Astrocyte of the spinal cord (primary cell): Measurements from ENCODE around the gene CD5L.

Experiments used
- DNase-seq: peaks from one replicate; pipeline ENCODE4 v3.0.0; 2011; ENCODE audit warnings: low read depth, low spot score
- H3K4me3 ChIP-seq: 2 replicates; pipeline ENCODE4 v1.5.1; 2011; ENCODE audit warnings: low read depth, mild to moderate bottlenecking, low read length, moderate library complexity
- in situ Hi-C: cut with HindIII; loops from 2 replicates; pipeline ENCODE4 v1.10.0; 2017; ENCODE audit warnings: low sequenced_read_pairs
- TF ChIP-seq, protein P1 (sequence below): IDR thresholded peaks from 2 replicates; pipeline ENCODE4 v1.5.1; 2012; ENCODE audit warnings: low read depth, mild to moderate bottlenecking, low read length, inconsistent platforms

The CD5L gene

DNA sequence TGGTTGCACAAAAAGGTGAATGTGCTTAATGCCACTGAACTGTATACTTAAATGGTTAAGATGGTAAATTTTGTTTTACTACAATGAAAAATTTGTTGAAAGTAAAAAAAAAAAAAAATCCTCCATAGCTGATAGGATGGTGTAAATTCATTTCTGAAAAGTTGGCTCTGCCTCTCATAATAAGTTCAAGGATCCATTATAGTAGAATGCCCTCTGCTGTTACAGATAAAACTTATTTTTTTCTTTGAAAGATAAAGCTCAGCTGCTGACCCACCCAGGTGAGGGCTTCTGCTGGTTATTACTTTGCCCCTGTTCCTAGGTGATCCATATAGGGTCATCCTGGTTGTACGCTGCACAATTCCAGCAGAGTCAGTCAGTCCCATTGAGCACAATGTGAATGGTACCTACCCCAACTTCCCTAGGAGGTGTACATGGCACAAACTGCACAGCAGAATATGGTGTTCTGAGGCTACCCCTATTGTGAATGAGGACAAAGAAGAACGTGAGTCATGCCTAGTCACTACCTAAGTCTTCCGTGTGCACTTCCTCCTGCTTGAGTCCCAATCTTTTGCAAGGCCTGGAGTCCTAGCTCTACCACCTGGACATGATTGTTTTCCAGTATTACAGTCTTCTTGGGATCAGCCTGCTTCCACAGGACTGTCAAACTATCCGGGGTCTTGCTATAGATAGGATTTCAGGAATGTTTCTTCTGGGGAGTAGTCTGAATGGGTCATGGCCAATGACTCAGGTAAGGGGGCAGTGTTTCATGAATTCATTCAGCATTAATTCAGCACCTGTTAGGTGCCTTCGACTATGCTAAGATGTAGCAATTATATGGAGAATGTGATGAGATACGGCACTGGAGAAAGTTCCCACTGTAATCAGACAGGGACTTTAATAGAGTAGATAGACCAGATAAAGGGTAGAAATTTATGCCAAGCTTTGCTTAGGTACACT lies 20.8 kb upstream of the CD5L start:
- in situ Hi-C loops = no loop called here
- no peak for DNase-seq
- no peak overlapping the region for H3K4me3 ChIP-seq
- TF ChIP-seq, protein P1, sequence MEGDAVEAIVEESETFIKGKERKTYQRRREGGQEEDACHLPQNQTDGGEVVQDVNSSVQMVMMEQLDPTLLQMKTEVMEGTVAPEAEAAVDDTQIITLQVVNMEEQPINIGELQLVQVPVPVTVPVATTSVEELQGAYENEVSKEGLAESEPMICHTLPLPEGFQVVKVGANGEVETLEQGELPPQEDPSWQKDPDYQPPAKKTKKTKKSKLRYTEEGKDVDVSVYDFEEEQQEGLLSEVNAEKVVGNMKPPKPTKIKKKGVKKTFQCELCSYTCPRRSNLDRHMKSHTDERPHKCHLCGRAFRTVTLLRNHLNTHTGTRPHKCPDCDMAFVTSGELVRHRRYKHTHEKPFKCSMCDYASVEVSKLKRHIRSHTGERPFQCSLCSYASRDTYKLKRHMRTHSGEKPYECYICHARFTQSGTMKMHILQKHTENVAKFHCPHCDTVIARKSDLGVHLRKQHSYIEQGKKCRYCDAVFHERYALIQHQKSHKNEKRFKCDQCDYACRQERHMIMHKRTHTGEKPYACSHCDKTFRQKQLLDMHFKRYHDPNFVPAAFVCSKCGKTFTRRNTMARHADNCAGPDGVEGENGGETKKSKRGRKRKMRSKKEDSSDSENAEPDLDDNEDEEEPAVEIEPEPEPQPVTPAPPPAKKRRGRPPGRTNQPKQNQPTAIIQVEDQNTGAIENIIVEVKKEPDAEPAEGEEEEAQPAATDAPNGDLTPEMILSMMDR = no peak

GRCh38 chr1:157856538-157856937 lies 14.9 kb upstream of the CD5L start:
- in situ Hi-C loops = no loop called here
- TF ChIP-seq, protein P1 = no peak

DNA sequence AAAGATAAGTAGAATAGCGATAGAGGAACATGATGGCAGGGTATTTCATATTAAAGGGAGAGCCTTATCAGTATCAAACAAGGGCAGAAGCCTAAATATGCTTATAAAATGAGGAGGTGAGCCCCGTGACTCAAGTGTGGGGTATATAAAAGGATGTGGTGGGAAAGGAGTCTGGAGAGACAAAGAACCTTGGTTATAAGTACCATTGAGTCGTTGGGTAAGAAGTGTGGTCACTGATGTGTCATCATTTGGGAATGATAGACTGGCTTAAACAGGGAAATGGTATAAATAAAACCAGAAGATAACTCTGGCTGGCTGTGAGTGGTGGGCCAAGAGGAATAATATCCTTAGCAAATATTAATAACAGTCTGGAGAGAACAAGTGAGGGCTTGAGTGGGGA lies 10.9 kb upstream of the CD5L start:
- in situ Hi-C loops = no loop called here
- DNase-seq = peak; percentile 66
- TF ChIP-seq, protein P1 = no peak
- H3K4me3 ChIP-seq = no peak overlapping the region

More at GRCh38 chr1:157856538-157856937, 14.9 kb upstream of the CD5L start:
- H3K4me3 ChIP-seq = no peak overlapping the region
- no peak for DNase-seq

GRCh38 chr1:157849229-157849875 lies 7.7 kb upstream of the CD5L start:
- DNase-seq = no peak
- in situ Hi-C loops = no loop called here
- TF ChIP-seq, protein P1 = no peak
- H3K4me3 ChIP-seq = no peak overlapping the region

DNA sequence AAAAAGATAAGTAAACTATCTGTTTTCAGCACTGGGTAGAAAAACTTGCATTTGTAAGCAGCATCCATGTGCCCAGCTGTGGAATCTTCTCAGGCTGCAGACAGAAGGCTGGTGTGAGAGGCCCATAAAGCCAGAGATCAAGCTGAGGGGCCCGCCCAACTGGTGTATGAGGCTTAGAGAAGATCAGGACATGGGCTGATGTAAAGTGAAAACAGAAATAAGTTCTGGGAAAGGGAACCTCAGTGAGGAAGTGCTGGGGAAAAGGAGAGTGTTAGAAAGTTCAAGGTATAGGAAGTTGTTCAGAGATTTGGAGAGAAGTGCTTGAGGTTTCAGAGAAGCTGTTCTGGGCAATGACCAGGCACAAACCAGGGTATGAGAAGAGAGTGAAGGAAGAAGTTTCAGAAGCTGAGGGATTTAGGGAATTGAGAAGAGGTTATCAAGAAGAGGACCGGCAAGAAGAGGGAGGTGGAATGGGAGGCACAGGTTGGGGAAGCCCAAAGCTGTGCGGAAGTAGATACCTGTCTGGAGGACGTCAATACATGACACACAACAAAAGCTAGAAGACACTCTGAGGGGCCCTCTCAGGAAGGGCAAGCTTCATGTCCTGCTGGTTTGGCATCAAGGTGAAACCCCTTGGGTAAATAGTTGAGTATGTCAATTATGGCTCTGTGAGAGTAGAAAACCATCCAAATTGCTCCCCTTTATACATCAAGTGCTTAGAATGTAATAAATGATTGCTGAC lies 2.7 kb upstream of the CD5L start:
- in situ Hi-C loops = no loop called here
- no peak for DNase-seq
- H3K4me3 ChIP-seq = no peak overlapping the region
- TF ChIP-seq, protein P1 = no peak

GRCh38 chr1:157842939-157843338 lies 1.3 kb upstream of the CD5L start:
- TF ChIP-seq, protein P1 = no peak
- DNase-seq = no peak
- in situ Hi-C loops = no loop called here
- no peak overlapping the region for H3K4me3 ChIP-seq
